ENCODE results near the gene NR1D2.

DNA sequence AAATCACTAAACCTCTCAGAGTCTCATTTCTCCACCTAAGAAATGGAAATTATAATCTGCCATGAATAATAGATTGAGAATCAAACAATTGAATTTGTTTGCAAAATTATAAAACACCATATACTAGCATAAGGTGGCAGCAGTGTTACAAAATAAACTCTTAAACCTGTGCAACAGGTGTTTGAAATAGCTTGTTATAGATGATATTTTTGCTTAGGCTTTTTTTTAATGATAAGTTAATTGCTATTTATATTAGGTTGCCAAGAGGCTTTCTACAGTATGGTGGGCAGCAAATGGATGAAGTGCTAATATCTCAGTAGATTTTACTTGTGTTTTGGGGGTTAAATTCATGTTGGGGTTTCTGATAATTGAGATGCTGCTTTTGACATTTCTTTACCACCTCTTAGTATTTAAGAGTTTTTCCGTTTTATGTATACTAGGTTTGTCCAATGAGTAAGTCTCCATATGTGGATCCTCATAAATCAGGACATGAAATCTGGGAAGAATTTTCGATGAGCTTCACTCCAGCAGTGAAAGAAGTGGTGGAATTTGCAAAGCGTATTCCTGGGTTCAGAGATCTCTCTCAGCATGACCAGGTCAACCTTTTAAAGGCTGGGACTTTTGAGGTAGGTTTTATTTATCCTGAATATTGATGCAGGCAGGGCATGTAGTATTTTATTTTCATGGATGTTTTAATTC, 19.6 kb downstream of the NR1D2 start:
- TF ChIP-seq CTCF (IDR thresholded peaks at IDR 0.05) (no peak), POLR2A (IDR thresholded peaks at IDR 0.05) (no peak)

Measured in Peyer's patch (tissue), 4 donors.